Breast epithelium (tissue), 4 donors: ENCODE data around the gene R3HDM4. TPM values are rescaled to one million over a fixed set of nuclear protein-coding genes. Genes with fewer than 3 reads are reported as not detected.

Experiments
- DNase-seq, 2 donors: peaks; one replicate each; pipeline ENCODE4 v3.0.0-alpha.2; 2019; ENCODE audit warnings: low spot score in 2 of 2
- H3K27ac ChIP-seq, 2 donors: fragments of 200-600 bp; sonication (generic) in 1 of 2; one replicate each; pipeline ENCODE4 v1.5.1; 2016 to 2019; ENCODE audit warnings: mild to moderate bottlenecking in 1 of 2
- H3K27me3 ChIP-seq, 2 donors: fragments of 200-600 bp; sonication (generic) in 1 of 2; one replicate each; pipeline versions ENCODE4 v1.5.1 to v1.6.0; 2017 to 2019; ENCODE audit warnings: control low read depth in 1 of 2, mild to moderate bottlenecking in 1 of 2
- H3K36me3 ChIP-seq: fragments of 200-600 bp; one replicate; pipeline ENCODE4 v1.5.1; 2019
- H3K4me1 ChIP-seq, 2 donors: fragments of 200-600 bp; sonication (generic); one replicate each; pipeline ENCODE4 v1.5.1; 2016 to 2019; ENCODE audit warnings: control low read depth in 1 of 2
- H3K4me3 ChIP-seq, 3 donors: fragments of 200-600 bp; sonication (generic); 1 replicate in 2 of 3; 2 replicates in 1 of 3; pipeline ENCODE4 v1.5.1; 2016 to 2019; ENCODE audit warnings: mild to moderate bottlenecking in 3 of 3, moderate library complexity in 2 of 3
- H3K9me3 ChIP-seq, 2 donors: fragments of 200-600 bp; sonication (generic) in 1 of 2; one replicate each; pipeline ENCODE4 v1.5.1; 2016 to 2019; ENCODE audit warnings: control low read depth in 1 of 2
- CTCF ChIP-seq, 3 donors: fragments of 450-650 bp; IDR thresholded peaks; one replicate each; pipeline ENCODE4 v1.5.1; 2016 to 2017; ENCODE audit warnings: antibody characterized with exemption in 3 of 3, mild to moderate bottlenecking in 3 of 3, moderate library complexity in 3 of 3
- POLR2A ChIP-seq: fragments of 450-650 bp; IDR thresholded peaks from one replicate; pipeline ENCODE4 v1.6.1; 2016; ENCODE audit warnings: antibody characterized with exemption, mild to moderate bottlenecking, moderate library complexity
- POLR2AphosphoS5 ChIP-seq, 3 donors: sonication (generic); formaldehyde crosslinking; IDR thresholded peaks; one replicate each; pipeline ENCODE4 v1.6.1; 2017; ENCODE audit warnings: antibody characterized with exemption in 3 of 3
- intact Hi-C: fragments of 100-400 bp; cut with DNase I; formaldehyde crosslinking; loops from one replicate; pipeline ENCODE4 v1.15.1; 2023; ENCODE audit warnings: low total_unique reads
- total RNA-seq, 3 donors: library from RNA; depleted of rRNA; stranded (reverse); fragments of >200 nt; gene quantifications; one replicate each; pipeline ENCODE4 v1.1.0, GENCODE V29; 2016

The R3HDM4 gene
- total RNA-seq, 3 donors from 2014 or later, result 31.8 to 41.6 (median 41.0) TPM

GRCh38 chr19:861141-861755, 51.8 kb downstream of the R3HDM4 start:
- H3K4me1 ChIP-seq, result peaks cover 6 to 10% of the 10 kb centered on the region in 2 donors
- TF ChIP-seq CTCF (IDR thresholded peaks at IDR 0.05) (no peak), POLR2AphosphoS5 (IDR thresholded peaks at IDR 0.05) (no peak), POLR2A (no peak)
- H3K27ac ChIP-seq, result no peak overlapping the region
- intact Hi-C loops, result no loop called here
- peak overlapping the region; percentile 49 to 77 (median 52) for H3K4me3 ChIP-seq
- no peak for DNase-seq
- no peaks in the 10 kb centered on the region for H3K9me3 ChIP-seq
- no peaks in the 10 kb centered on the region for H3K36me3 ChIP-seq
- H3K27me3 ChIP-seq, result peaks cover 0 to 3% of the 10 kb centered on the region in 2 donors

GRCh38 chr19:858868-859843, 53.9 kb downstream of the R3HDM4 start, which contains the start of gene CFD:
Gene CFD (plus strand): TSS chr19:859664. CDS start chr19:859690, 26 bp downstream.
- peaks cover 6 to 10% of the 10 kb centered on the region in 2 donors for H3K4me1 ChIP-seq
- H3K36me3 ChIP-seq, result no peaks in the 10 kb centered on the region
- H3K27ac ChIP-seq, result peak within 1 kb of the TSS; percentile 60 to 75
- H3K27me3 ChIP-seq, result peaks cover 0 to 3% of the 10 kb centered on the region in 2 donors
- H3K4me3 ChIP-seq, result peak within 1 kb of the TSS; percentile 49 to 77 (median 52)
- no peaks in the 10 kb centered on the region for H3K9me3 ChIP-seq
- TF ChIP-seq CTCF (IDR thresholded peaks at IDR 0.05) (no peak), POLR2A (no peak), POLR2AphosphoS5 (IDR thresholded peaks at IDR 0.05) (peak in 2 of 3 donors; percentile 38 to 65)
- no peak for DNase-seq
- intact Hi-C loops, result loop anchor here (5.0 kb wide), 2 partner anchors 58 to 123 kb away; partner anchors contain the start of genes KISS1R and WDR18

- Histone ChIP-seq H3K4me3 (no peak overlapping the region), H3K9me3 (no peaks in the 10 kb centered on the region), H3K27me3 (peaks cover 4% of the 10 kb centered on the region in 2 donors), H3K4me1 (peaks cover 6 to 10% of the 10 kb centered on the region in 2 donors), H3K36me3 (no peaks in the 10 kb centered on the region), H3K27ac (peak overlapping the region in 1 of 2 donors; percentile 75)
- no peak for DNase-seq
- intact Hi-C loops, result loop anchor here (5.0 kb wide), 2 partner anchors 59 to 124 kb away; partner anchors contain the start of genes KISS1R and WDR18
- TF ChIP-seq CTCF (IDR thresholded peaks at IDR 0.05), result no peak
- TF ChIP-seq POLR2AphosphoS5 (IDR thresholded peaks at IDR 0.05), result no peak
- no peak for TF ChIP-seq POLR2A
These were observed 54.7 kb downstream of the R3HDM4 start for GRCh38 chr19:858284-858683.

GRCh38 chr19:855566-856120, 57.4 kb downstream of the R3HDM4 start:
- intact Hi-C loops, result loop anchor here (5.0 kb wide), 2 partner anchors 62 to 127 kb away; partner anchors contain the start of genes KISS1R and WDR18
- DNase-seq, result no peak
- peaks cover 0 to 7% of the 10 kb centered on the region in 2 donors for H3K4me1 ChIP-seq
- TF ChIP-seq POLR2AphosphoS5 (IDR thresholded peaks at IDR 0.05), result no peak
- no peak for TF ChIP-seq CTCF (IDR thresholded peaks at IDR 0.05)
- no peak for TF ChIP-seq POLR2A
- H3K4me3 ChIP-seq, result no peak overlapping the region
- H3K27me3 ChIP-seq, result peaks cover 9 to 21% of the 10 kb centered on the region in 2 donors
- H3K27ac ChIP-seq, result no peak overlapping the region
- no peaks in the 10 kb centered on the region for H3K36me3 ChIP-seq
- H3K9me3 ChIP-seq, result no peaks in the 10 kb centered on the region
